ENCODE results near the gene TDRD15.
"Not testable (repeated sequence)": the region's sequence is repeated elsewhere in the genome, so short reads cannot be mapped to it uniquely, and the experiment has no call there.

TDRD15 gene

DNA sequence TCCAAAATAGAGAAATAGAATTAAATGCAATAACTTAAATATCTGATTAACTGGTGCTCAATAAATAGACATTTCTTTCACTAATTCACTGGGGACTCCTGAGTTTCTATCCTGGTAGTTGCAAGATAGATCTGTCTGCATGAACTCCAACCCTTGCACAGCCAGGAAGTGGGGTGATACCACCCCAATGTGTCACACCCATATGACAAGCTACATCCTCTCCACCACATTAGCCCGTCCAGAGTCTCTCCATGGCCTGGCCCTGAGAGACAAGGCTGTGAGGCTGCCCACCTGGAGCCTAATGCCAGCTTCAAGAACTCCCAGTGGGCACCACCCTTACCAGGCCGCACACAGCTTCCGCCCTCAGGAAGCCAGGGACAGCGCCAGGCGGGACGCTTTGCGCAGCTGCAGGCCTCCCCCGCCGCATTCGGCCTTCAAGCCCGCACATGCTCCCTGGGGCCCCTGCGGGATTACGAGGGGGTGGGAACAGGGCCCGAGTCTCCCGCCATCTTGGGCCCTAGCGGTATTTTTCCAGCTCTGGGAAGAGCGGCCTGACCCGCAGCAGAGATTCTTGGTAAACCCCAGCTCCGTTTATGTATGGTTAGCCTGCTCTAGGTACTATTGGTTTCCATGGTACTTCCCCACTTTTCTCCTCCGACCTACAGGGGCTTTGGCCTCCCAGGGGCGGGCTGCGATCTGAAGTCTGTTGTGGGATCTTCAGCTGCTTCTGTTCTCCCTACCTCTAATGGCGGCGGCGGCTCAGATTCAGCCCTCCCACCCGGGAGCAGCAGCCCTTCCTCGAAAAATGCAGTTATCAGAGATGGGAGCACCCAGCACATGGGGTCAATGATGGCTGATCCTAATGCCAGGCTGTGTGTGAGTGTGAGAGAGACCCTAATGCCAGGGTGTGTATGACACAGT is at the start of gene TDRD15:
TDRD15 (plus strand) TSS at position 496 of the 921 bp plus-strand sequence. CDS start 13,500 bp downstream, outside the sequence.
- H3K4me3 Mint-ChIP-seq = no peak within 1 kb of the TSS

DNA sequence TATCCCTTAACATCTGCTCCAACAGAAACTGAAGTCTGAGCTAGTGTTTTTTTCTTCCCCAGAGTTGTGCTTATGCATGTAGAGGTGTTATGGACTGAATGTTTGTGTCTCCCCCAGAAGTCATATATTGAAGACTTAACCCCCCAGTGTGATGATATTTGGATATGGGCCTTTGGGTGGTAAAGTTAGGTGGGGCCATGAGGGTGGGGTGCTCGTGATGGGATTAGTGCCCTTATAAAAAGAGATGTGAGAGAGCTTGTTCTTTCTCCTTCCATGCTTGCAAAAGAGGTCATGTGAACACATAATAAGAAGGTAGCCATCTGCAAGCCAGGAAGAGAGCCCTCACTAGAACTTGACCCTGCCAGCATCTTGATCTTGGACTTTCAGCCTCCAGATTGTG is 45.5 kb upstream of the TDRD15 start:
- H3K27me3 Mint-ChIP-seq = no peaks in the 10 kb centered on the region
- CTCF ChIA-PET = no interaction called here
- DNase-seq = no peak
- H3K9me3 Mint-ChIP-seq = no peaks in the 10 kb centered on the region
- H3K4me1 Mint-ChIP-seq = no peaks in the 10 kb centered on the region
- no peaks in the 10 kb centered on the region for H3K36me3 Mint-ChIP-seq
- no peak overlapping the region for H3K27ac Mint-ChIP-seq
- H3K4me3 Mint-ChIP-seq = no peak overlapping the region

More for the DNA sequence above, at the start of gene TDRD15:
- no peak for DNase-seq
- Mint-ChIP-seq H3K36me3 (no peaks in the 10 kb centered on the region), H3K27me3 (no peaks in the 10 kb centered on the region), H3K4me1 (no peaks in the 10 kb centered on the region), H3K27ac (no peak within 1 kb of the TSS), H3K9me3 (no peaks in the 10 kb centered on the region)
- CTCF ChIA-PET = no interaction called here

GRCh38 chr2:21083482-21083881 is 40.3 kb upstream of the TDRD15 start:
- no peaks in the 10 kb centered on the region for H3K4me1 Mint-ChIP-seq

GRCh38 chr2:21084401-21084800 is 39.4 kb upstream of the TDRD15 start:
- Mint-ChIP-seq H3K4me3 (no peak overlapping the region), H3K4me1 (no peaks in the 10 kb centered on the region), H3K27ac (no peak overlapping the region), H3K9me3 (no peaks in the 10 kb centered on the region), H3K27me3 (no peaks in the 10 kb centered on the region), H3K36me3 (no peaks in the 10 kb centered on the region)
- CTCF ChIA-PET = no interaction called here
- DNase-seq = no peak

More at GRCh38 chr2:21083482-21083881, 40.3 kb upstream of the TDRD15 start:
- H3K27ac Mint-ChIP-seq = no peak overlapping the region
- no peaks in the 10 kb centered on the region for H3K27me3 Mint-ChIP-seq
- H3K36me3 Mint-ChIP-seq = no peaks in the 10 kb centered on the region
- CTCF ChIA-PET = no interaction called here
- DNase-seq = no peak
- H3K4me3 Mint-ChIP-seq = no peak overlapping the region
- H3K9me3 Mint-ChIP-seq = no peaks in the 10 kb centered on the region

DNA sequence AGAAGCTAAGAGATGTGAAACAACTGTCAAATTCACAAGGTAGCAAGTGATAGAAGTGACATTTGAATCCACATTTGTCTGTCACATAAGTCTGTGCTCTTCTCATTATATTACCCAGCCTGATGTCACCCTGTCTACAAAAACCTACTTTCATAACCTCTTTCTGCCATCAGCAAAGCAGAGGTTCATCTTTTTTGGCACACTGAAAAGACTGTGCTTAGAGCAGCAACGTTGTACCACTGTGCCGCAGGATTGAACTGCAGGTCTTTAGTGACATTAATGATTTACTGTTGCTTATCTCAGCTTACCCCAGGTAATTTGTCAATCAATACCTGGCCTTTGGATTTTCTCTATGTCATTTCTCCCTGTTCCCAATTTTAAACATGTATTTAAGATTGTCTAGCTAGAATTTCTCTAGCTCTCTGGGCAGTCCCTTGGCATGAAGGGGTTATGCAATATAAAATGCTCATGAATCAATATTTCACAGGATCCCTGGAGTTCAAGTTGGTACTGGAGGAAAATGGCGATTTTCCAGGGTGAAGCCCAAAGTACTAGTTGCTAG is 31.4 kb upstream of the TDRD15 start:
- no peaks in the 10 kb centered on the region for H3K9me3 Mint-ChIP-seq

DNA sequence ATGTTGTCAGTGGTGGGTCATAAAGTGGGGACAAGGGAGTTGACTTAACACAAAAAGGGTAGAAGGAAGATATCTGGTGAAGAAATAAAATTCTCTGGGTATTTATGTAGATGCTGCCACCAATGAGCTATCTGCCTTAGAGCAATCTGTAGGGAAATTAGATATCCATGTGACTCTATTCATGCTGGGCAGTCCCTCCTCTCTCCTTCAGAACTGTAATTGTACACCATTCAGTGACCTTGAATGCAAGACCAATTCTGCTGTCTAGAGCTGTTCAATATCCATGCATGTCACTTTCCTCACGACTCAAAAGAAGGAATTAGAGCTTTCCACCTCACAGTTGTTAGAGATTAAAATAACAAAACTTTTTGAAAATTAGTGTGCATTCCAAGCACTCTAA is 28.6 kb upstream of the TDRD15 start:
- Mint-ChIP-seq H3K36me3 (no peaks in the 10 kb centered on the region), H3K9me3 (no peaks in the 10 kb centered on the region), H3K4me3 (no peak overlapping the region), H3K27me3 (no peaks in the 10 kb centered on the region), H3K4me1 (no peaks in the 10 kb centered on the region), H3K27ac (no peak overlapping the region)
- DNase-seq = no peak
- CTCF ChIA-PET = no interaction called here

More for the DNA sequence above, 31.4 kb upstream of the TDRD15 start:
- Mint-ChIP-seq H3K4me1 (no peaks in the 10 kb centered on the region), H3K4me3 (no peak overlapping the region), H3K27me3 (no peaks in the 10 kb centered on the region), H3K27ac (no peak overlapping the region), H3K36me3 (no peaks in the 10 kb centered on the region)
- CTCF ChIA-PET = no interaction called here
- no peak for DNase-seq

DNA sequence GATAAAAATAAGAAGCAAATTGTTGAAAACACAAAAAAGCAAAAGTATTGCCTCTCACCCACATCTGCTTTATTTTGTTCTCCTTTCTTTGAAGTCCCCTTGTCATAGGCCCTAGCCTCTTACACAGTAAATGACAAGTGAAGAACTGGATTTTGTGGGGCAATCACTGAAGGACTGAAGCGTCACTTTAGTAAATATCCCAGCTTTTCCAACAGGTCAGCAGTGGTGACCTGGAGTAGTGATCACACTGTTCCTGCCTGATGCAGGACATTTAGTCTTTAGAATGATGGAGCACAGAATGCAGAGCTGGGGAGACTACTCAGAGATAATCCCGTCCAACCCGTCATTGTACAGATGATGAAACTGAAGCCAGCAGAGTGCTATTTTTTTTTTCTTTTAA is 28.1 kb upstream of the TDRD15 start:
- H3K9me3 Mint-ChIP-seq = no peaks in the 10 kb centered on the region
- no peaks in the 10 kb centered on the region for H3K36me3 Mint-ChIP-seq
- H3K4me3 Mint-ChIP-seq = no peak overlapping the region
- H3K27me3 Mint-ChIP-seq = no peaks in the 10 kb centered on the region
- no peaks in the 10 kb centered on the region for H3K4me1 Mint-ChIP-seq
- H3K27ac Mint-ChIP-seq = no peak overlapping the region
- CTCF ChIA-PET = no interaction called here
- DNase-seq = no peak

DNA sequence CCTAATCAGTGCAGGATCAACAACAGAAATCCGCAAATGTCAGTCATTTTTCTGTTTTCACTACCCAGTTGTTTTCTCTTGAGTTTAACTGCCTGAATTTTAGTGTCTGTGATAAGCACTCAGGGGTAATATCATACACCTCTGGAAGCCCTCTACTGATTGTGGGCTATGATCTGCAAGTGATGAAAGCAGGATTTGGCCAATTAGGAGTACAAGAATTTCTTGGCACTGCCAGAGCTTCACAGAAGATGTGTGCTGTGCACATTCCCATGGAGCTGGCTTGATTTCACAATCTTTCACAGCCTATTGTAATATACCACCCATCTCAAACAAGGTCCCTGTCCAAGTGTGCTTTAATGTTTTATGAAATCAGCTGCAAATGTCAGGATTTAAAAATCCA is 27.3 kb upstream of the TDRD15 start:
- Mint-ChIP-seq H3K9me3 (no peaks in the 10 kb centered on the region), H3K4me3 (no peak overlapping the region), H3K27me3 (no peaks in the 10 kb centered on the region), H3K4me1 (no peaks in the 10 kb centered on the region), H3K36me3 (no peaks in the 10 kb centered on the region), H3K27ac (no peak overlapping the region)
- CTCF ChIA-PET = no interaction called here
- no peak for DNase-seq

- no peak for DNase-seq
- no peaks in the 10 kb centered on the region for H3K36me3 Mint-ChIP-seq
- H3K27me3 Mint-ChIP-seq = no peaks in the 10 kb centered on the region
- CTCF ChIA-PET = no interaction called here
- no peak overlapping the region for H3K4me3 Mint-ChIP-seq
- no peaks in the 10 kb centered on the region for H3K9me3 Mint-ChIP-seq
- H3K27ac Mint-ChIP-seq = no peak overlapping the region
- no peaks in the 10 kb centered on the region for H3K4me1 Mint-ChIP-seq
These were observed 26.4 kb upstream of the TDRD15 start for GRCh38 chr2:21097331-21097730.

DNA sequence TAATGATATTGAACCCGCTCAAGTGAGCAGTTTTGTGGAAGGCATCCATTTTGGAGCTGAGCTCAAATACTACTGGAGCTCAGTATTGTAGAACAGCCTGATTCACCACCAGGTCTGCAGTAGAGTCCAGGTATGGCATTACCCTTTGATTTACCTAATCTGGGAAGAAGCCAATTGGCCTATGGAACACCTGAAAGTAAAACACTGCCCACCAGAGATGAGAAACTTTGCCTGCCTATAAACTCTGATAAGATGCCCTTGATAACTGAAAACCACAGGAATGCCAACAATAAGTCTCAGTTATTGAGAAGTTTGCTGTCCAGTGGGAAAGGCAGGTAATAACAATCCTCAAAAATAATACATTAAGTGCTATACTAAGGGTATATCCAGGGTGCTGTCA is 25.5 kb upstream of the TDRD15 start:
- CTCF ChIA-PET = no interaction called here
- Mint-ChIP-seq H3K4me3 (no peak overlapping the region), H3K36me3 (no peaks in the 10 kb centered on the region), H3K27ac (no peak overlapping the region), H3K27me3 (no peaks in the 10 kb centered on the region), H3K9me3 (no peaks in the 10 kb centered on the region), H3K4me1 (no peaks in the 10 kb centered on the region)
- no peak for DNase-seq

DNA sequence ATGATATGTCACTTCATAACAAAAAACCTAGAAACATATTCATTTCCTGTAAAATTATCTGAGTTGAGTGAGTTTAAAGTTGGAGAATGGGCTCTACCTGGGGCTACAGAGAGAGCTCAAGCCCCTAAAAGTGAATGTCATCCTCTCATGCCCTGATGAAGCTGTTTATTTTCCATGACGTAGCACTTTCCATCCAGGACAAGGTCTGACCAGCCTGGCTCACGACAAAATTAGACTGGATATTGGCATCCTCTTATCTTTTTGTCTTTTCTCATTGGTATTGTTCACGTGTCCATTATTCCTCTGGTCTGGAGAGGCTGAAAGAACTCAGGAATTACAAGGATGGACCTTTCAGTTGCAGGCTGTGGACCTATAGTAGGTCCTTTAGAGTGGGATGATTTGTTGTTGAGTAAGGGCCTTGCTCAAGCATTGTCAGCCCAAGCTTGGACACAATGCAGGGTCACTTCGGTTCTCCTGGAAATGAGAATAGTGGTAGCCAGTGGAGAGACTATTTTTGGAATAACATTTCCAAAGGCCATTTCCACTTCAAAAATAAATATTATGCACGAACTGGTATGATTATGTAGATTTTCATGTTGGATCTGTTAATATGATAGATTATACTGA is 24.4 kb upstream of the TDRD15 start:
- DNase-seq = no peak
- Mint-ChIP-seq H3K4me3 (no peak overlapping the region), H3K27me3 (no peaks in the 10 kb centered on the region), H3K27ac (no peak overlapping the region), H3K9me3 (no peaks in the 10 kb centered on the region), H3K4me1 (no peaks in the 10 kb centered on the region), H3K36me3 (no peaks in the 10 kb centered on the region)
- CTCF ChIA-PET = no interaction called here

- H3K36me3 Mint-ChIP-seq, H3K4me1 Mint-ChIP-seq, CTCF ChIA-PET, H3K27ac Mint-ChIP-seq, DNase-seq, H3K9me3 Mint-ChIP-seq, H3K4me3 Mint-ChIP-seq, H3K27me3 Mint-ChIP-seq: not testable (repeated sequence)
These were observed 22.1 kb upstream of the TDRD15 start for GRCh38 chr2:21101514-21102155.

DNA sequence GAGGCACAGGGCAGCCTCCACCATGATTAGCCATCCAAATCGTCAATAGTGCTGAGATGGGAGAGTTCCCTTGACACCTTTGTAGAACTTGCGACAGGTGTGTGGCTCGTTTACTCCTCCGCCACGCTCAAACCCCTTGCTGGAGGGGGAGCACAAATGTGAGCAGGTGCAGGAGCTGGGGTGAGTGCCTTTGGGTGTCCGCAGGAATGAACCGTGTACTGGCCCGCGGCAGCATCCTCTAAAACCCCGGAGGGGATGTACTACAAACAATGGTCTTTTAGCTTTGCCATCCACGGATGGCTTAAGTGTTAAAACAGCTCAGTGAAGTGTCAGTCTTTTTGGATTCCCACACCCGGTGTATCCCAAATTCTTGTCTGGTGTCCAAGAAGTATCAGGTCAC is 21.4 kb upstream of the TDRD15 start:
- H3K36me3 Mint-ChIP-seq = no peaks in the 10 kb centered on the region
- DNase-seq = no peak
- CTCF ChIA-PET = no interaction called here
- H3K4me1 Mint-ChIP-seq = no peaks in the 10 kb centered on the region
- H3K27me3 Mint-ChIP-seq = no peaks in the 10 kb centered on the region
- H3K27ac Mint-ChIP-seq = no peak overlapping the region
- no peaks in the 10 kb centered on the region for H3K9me3 Mint-ChIP-seq
- no peak overlapping the region for H3K4me3 Mint-ChIP-seq

DNA sequence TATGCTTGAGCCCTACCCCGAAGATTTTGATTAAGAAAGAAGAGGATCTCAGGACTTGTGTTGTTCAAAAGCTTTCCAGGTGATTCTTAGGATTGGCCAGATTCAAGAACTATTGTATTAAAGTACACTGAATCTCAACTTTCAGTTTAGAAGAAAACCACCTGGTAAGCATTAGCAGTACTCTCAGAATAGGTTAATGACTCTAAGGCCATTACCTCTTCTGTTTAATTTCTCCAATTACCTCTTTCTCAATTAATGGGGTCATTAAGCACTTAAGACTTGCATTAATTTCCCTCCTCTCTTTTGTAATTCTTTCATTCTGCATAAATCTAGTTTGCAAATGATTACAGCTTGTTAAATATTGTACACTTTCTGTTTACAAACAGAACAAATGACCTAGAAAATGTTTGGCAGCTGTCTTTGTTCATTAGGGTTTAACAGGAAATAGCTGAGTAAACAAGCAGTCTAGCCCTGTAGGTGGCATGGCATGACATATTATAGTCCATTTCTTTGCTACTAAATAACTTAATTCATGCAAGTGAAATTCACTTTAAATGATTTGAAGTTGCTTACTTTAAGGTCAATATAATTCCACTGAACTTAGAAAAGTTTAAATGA is 20.4 kb upstream of the TDRD15 start:
- Mint-ChIP-seq H3K4me1 (no peaks in the 10 kb centered on the region), H3K9me3 (no peaks in the 10 kb centered on the region), H3K27me3 (no peaks in the 10 kb centered on the region), H3K4me3 (no peak overlapping the region), H3K36me3 (no peaks in the 10 kb centered on the region), H3K27ac (no peak overlapping the region)
- no peak for DNase-seq
- CTCF ChIA-PET = no interaction called here
